ENCODE measurements around the gene AEBP2.
"Not testable (repeated sequence)": the region's sequence is repeated elsewhere in the genome, so short reads cannot be mapped to it uniquely, and the experiment has no call there.

The AEBP2 gene

GRCh38 chr12:19439059-19440018 lies at the start of gene AEBP2:
AEBP2 (plus strand) TSS chr12:19439492; CDS start chr12:19439700, 208 bp downstream.
- peak; percentile 96 for DNase-seq (ENCODE audit: low spot score)

- DNase-seq (ENCODE audit: low spot score) = no peak
Measured at GRCh38 chr12:19390051-19390598, 49.2 kb upstream of the AEBP2 start.

GRCh38 chr12:19392644-19393043 lies 46.6 kb upstream of the AEBP2 start:
- DNase-seq (ENCODE audit: low spot score) = not testable (repeated sequence)

GRCh38 chr12:19394385-19394784 lies 44.9 kb upstream of the AEBP2 start:
- DNase-seq (ENCODE audit: low spot score) = no peak

- no peak for DNase-seq (ENCODE audit: low spot score)
Measured at GRCh38 chr12:19397534-19397933, 41.8 kb upstream of the AEBP2 start.

- DNase-seq (ENCODE audit: low spot score) = no peak
Measured at GRCh38 chr12:19398376-19399363, 40.6 kb upstream of the AEBP2 start.

- DNase-seq (ENCODE audit: low spot score) = not testable (repeated sequence)
Measured at GRCh38 chr12:19400649-19401285, 38.5 kb upstream of the AEBP2 start.

GRCh38 chr12:19402211-19402610 lies 37.1 kb upstream of the AEBP2 start:
- DNase-seq (ENCODE audit: low spot score) = no peak

- peak; percentile 49 for DNase-seq (ENCODE audit: low spot score)
Measured at GRCh38 chr12:19402743-19403431, 36.4 kb upstream of the AEBP2 start.

- DNase-seq (ENCODE audit: low spot score) = no peak
Measured at GRCh38 chr12:19404242-19404880, 34.9 kb upstream of the AEBP2 start.

GRCh38 chr12:19409376-19409775 lies 29.9 kb upstream of the AEBP2 start:
- no peak for DNase-seq (ENCODE audit: low spot score)

GRCh38 chr12:19410211-19410610 lies 29.1 kb upstream of the AEBP2 start:
- DNase-seq (ENCODE audit: low spot score) = no peak

- no peak for DNase-seq (ENCODE audit: low spot score)
Measured at GRCh38 chr12:19410629-19411185, 28.6 kb upstream of the AEBP2 start.

GRCh38 chr12:19411234-19412204 lies 27.8 kb upstream of the AEBP2 start:
- no peak for DNase-seq (ENCODE audit: low spot score)

- no peak for DNase-seq (ENCODE audit: low spot score)
Measured at GRCh38 chr12:19412844-19413243, 26.4 kb upstream of the AEBP2 start.

- not testable (repeated sequence) for DNase-seq (ENCODE audit: low spot score)
Measured at GRCh38 chr12:19413582-19413981, 25.7 kb upstream of the AEBP2 start.

- no peak for DNase-seq (ENCODE audit: low spot score)
Measured at GRCh38 chr12:19415563-19415962, 23.7 kb upstream of the AEBP2 start.

- no peak for DNase-seq (ENCODE audit: low spot score)
Measured at GRCh38 chr12:19419086-19419485, 20.2 kb upstream of the AEBP2 start.

Measured in Ammon's horn (tissue), 1 donor.